HG02884 (cell line): ENCODE measurements around the gene LAMC2.
"Not testable (repeated sequence)": the region's sequence is repeated elsewhere in the genome, so short reads cannot be mapped to it uniquely, and the experiment has no call there.

Experiments
- ATAC-seq: cut with Tn5 transposase; IDR thresholded peaks from one replicate; pipeline ENCODE4 v1.9.1; 2021; ENCODE audit warnings: mild to moderate bottlenecking, moderate library complexity; ENCODE audit not compliant: unreplicated experiment

Gene LAMC2

DNA sequence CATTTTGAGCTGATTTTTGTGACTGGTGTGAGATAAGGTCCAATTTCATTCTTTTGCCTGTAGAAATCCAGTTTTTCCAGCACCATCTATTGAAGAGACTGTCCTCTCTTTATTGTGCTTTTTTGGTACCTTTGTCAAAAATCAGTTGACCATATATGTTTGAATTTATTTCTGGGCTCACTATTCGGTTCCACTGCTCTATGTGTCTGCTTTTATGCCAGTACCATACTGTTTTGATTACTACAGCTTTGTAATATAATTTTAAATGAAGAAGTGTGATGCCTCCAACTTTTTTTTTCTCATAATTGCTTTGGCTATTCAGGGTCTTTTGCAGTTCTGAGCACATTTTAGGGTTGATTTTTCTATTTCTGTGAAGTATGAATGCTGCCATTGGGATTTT lies 69.0 kb downstream of the LAMC2 start:
- no peak for ATAC-seq

DNA sequence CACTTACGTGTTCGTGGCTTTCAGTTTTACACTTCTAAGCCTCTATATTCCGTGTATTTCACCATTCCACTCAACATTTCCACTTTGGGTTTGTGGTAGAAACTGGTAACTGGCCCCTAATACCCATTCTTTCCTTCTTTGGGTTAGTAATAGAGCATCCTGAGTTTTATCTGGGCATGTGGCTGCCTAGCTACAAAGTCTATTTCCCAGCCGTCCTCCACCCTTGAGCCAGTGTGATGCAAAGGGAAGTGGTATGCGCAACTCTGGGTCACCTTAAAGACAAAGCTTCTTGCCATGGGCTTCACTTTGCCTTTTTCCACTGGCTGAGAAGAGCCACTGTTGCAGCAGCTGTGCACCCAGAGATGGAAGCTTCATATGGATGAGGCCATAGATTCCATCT lies 73.9 kb downstream of the LAMC2 start:
- ATAC-seq, result no peak

GRCh38 chr1:183262628-183263200 lies 76.7 kb downstream of the LAMC2 start:
- no peak for ATAC-seq

DNA sequence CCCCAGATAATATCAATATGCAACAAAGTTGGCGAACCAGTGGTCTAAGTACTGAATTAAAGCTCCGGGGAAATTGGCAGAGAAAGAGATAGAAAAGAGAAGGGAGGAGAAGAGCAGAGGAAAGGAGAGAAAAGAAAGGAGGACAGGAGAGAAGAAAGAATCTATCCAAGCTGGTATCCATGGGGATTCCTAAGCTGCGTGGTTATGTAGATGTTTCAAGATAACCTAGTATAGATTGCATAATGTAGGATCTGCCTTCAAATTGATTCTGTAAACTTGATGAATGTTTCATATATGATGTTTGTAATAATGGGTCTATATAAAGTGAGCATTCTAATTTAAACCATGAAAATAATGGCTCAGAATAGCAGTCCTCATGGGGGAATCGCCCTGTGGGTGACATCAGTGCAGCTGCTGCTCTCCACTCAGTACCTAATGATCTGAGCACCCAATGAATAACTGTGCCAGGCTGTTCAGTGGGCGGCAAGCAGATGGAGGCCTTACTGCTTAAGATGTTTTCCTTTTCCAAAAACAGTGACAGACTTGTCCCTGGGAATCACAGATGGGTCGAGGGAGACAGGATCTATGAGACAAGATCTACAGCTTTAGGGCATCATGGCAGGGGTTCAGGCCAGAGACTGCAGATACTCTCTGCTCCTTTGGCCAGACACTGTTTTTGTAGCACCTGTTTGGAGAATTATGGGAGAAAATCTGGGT lies 78.0 kb downstream of the LAMC2 start:
- no peak for ATAC-seq

DNA sequence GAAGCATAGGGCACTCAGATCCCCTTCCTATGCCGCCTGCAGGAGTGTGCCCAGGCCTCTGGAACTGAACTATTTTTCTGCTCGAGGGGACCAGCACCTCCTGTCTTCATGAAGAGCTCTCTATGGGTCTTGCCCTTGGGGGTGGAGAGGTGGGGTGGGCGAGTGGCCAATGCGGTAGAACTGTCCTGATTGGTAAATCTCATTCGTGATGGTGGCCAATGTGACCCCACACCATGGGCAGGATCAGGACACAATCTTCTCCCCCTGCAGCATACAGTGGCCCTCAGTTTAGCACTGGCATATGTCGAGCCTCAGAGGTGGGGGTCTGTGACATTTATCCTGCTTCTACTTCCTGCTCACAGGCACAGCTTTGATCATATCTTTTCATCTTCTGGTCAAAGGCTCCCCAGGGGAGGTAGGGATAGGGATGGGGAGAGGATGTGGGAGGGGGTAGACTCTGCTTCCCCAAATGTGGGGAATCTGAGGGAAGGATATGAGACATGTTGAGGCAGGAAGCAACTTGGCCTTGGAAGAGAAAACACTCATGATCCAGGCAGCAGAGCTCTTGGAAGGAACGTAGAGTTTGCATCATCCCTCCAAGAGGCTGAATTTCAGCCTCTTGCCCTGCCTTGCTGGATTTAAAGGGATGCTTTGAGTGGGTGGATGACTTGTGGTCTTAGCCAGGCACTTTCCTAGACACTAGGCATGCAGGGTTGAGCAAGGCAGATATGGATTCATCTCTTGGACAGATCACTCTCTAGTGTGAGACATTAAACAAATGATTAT lies 81.8 kb downstream of the LAMC2 start:
- no peak for ATAC-seq

- ATAC-seq, result no peak
These were observed 84.6 kb downstream of the LAMC2 start for GRCh38 chr1:183270541-183271141.

- ATAC-seq, result no peak
These were observed 86.4 kb downstream of the LAMC2 start for GRCh38 chr1:183272390-183272848.

GRCh38 chr1:183273300-183273699 lies 87.2 kb downstream of the LAMC2 start:
- no peak for ATAC-seq

DNA sequence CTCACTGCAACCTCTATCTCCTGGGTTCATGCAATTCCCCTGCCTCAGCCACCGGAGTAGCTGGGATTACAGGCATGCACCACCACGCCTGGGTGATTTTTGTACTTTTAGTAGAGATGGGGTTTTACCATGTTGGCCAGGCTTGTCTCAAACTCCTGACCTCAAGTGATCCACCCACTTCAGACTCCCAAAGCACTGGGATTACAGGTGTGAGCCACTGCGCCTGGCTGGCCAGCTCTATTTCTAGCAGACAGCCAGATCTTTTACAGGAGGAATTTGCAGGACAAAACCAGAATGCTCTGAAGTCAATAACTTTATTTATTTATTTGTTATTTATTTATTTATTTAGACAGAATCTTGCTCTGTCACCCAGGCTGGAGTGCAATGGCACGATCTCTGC lies 87.9 kb downstream of the LAMC2 start:
- ATAC-seq, result not testable (repeated sequence)

- no peak for ATAC-seq
These were observed 88.8 kb downstream of the LAMC2 start for GRCh38 chr1:183274836-183275235.

DNA sequence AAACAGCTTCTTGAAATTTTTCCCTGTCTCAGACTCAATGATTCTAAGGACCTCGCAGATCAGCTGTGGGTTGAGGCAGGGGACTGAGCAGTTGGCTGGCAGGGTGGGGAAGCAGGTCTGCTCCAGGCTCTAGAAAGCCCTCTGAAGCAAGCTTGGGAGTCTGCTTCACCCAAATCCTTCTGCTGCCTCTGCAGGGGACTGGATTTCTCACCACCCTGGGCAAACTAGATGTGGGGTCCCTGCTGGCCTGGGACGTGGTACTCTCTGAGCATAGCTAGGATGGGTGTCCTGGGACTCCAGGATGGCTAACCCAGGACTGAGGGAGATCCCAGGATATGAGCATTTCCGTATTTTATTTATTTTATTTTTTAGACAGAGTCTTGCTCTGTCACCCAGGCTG lies 89.3 kb downstream of the LAMC2 start:
- no peak for ATAC-seq

DNA sequence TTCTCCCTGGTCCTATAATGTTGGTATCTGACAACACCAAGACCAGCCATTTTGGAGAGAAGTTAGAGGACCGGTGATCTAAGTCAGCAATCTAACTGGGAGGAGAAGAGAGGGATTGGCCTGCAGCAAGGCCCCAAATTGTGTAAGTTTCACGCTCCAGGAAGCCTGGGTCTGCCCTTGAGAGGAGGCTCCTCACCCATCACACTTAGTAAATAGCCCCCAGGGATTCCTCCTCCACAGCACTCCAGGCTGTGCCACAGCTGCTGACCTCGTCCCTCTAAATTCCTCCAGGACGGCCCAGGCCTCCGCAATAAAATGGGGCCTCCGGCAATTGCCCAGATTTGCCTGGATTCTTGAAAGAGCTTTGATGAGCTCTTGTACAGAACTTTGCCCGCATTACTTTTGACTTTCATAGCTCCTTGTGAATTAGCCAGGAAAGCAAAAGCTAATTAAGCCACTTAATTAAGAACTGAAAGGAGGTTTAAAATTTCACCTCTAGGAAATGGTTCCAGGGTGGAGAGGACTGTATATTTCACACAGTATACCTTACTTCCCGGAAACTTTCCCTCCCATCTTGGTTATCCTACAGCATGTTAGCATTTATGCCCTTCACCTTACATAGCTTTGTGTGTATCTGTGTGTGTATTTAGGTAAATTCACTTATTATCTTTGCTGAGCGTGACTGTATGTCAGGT lies 90.5 kb downstream of the LAMC2 start:
- ATAC-seq, result no peak

DNA sequence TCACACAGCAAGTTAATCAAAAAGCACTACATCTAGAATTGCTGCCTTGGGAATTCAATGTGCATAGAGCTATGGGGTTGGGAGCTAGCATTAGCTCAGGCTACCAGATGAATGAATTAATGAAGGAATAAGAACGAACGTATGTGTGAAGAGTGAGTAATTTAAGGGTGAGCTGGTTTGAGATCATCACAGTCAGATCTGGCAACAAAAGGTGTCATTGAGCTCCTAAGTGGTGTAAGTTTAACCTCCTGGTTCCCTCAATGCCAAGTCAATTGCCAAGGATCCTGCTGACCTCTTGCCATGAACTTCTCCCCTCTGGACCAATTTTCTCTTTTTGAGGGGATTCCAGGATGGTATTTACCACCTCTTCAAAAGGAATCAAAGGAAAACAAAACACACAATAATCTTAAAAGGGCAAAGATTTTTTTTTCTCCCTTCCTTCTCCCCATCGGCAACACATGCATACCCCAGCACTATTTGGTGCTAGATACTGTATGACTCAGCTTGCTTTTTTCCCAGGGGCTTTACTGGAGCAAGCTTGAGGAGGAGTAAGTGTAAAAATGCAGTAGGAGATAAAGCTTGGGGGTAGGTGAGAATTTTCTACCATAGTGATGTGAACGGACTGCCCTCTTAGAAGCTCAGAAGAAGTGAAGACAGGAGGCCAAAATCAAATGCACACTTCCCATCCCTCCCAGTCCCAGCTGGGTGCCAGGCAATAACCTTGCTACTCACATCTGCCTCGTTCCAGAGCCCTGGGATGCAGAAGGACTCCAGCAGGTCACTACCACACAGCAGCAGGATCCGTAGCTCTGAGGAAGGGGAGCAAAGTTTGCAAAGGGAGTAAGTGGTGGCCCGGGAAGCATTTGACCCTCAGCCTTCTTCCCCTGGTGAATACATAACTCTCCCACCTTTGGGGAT lies 92.0 kb downstream of the LAMC2 start:
- no peak for ATAC-seq

- ATAC-seq, result no peak
These were observed 92.9 kb downstream of the LAMC2 start for GRCh38 chr1:183278739-183279591.

DNA sequence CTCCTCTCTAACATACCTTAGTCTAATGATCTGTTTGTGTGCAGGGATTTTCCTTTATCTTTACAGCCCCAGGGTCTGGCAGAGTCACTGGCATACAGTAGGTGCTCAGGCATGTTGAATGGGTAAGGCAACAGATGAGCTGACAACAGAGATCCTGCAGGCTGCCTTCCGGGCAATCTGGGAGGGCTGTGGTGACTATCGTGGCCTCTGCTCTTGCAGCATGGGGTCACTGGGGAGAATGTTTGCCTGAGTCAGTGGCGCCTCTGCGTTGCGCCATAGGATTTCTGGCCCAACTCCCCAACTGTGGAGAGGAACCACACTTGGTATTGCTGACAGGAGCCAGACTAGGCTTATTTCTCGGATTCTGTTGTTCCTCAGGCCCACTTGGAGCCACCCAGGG lies 93.8 kb downstream of the LAMC2 start:
- no peak for ATAC-seq

GRCh38 chr1:183281039-183281438 lies 95.0 kb downstream of the LAMC2 start:
- no peak for ATAC-seq

GRCh38 chr1:183281553-183282091 lies 95.6 kb downstream of the LAMC2 start:
- ATAC-seq, result no peak

DNA sequence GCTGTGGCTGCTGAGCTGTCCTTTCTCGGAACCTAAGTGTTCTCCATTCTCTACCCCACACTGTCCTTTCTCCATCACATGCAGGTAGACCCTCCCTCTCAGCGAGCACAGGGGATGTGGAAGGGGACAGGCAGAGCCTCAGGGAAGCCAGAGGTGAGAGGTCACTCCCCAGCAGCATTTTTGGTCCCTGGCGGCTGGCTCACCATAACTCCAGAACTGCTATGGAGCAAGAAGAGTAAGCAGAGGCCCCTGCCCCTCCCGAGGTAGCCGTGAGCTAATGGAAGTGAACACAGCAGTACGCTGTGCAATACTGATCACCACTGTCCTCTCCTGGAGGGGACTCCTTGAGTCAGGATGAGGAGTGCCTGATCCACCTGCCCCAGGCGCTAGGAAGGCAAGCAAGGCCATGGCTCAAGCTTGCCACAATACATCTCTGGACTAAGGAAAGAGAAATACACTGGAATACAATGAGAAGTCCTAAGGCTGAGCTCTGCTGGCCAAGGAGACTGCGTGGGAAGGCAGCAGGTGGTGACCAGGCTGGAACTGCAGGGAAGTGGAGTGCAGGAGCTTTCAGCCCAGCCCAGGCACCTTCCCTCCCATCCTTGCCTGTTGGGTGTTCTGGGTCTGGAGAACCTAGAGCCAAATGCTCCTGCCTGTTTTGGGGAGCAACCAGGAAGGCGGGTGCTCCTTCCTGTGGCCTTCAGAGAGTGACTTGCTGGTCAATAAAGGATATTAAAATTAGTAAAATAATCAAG lies 96.2 kb downstream of the LAMC2 start:
- no peak for ATAC-seq
